ENCODE data around the gene ZFHX3. TPM values are rescaled to one million over a fixed set of nuclear protein-coding genes. Genes with fewer than 3 reads are reported as not detected.

ZFHX3 gene
- total and polyA plus RNA-seq, 2 donors (not counting 1 experiment from before 2014, with no cell fraction given): 0.54 to 6.6 TPM

DNA sequence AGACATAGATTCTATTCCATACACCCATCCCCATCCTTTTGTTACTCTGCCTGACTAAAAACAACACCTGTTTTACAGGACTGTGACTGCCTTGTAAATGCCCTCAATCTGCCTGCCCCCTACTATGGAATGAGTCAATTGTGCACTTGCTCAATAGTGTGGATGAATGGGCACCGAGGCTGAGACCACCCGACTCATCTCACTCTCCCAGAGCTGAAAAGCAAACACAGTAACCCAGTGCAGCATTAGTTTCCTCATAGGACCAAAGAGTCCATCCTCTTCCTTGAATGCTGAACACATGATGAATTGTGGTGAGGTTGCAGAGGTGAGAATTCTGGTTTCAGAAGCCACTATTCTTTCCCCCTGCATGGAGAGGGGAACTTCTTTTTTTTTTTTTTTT lies 233.7 kb downstream of the ZFHX3 start:
- TF ChIP-seq EZH2 (IDR thresholded peaks at IDR 0.05; ENCODE audit: borderline replicate concordance, insufficient read depth, low read depth, low read length, poor library complexity, severe bottlenecking): no peak
- TF ChIP-seq, protein P1, sequence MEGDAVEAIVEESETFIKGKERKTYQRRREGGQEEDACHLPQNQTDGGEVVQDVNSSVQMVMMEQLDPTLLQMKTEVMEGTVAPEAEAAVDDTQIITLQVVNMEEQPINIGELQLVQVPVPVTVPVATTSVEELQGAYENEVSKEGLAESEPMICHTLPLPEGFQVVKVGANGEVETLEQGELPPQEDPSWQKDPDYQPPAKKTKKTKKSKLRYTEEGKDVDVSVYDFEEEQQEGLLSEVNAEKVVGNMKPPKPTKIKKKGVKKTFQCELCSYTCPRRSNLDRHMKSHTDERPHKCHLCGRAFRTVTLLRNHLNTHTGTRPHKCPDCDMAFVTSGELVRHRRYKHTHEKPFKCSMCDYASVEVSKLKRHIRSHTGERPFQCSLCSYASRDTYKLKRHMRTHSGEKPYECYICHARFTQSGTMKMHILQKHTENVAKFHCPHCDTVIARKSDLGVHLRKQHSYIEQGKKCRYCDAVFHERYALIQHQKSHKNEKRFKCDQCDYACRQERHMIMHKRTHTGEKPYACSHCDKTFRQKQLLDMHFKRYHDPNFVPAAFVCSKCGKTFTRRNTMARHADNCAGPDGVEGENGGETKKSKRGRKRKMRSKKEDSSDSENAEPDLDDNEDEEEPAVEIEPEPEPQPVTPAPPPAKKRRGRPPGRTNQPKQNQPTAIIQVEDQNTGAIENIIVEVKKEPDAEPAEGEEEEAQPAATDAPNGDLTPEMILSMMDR (IDR thresholded peaks at IDR 0.05): no peak
- WGBS (ENCODE audit: insufficient coverage): no CpG with 5 or more reads among the region's 2 CpGs
- Histone ChIP-seq H3K27ac (ENCODE audit: low read length in 2 of 2) (no peak overlapping the region), H4K20me1 (ENCODE audit: control insufficient read depth, insufficient read depth, low read length, poor library complexity, severe bottlenecking) (no peaks in the 10 kb centered on the region), H2AFZ (ENCODE audit: insufficient read depth, low read depth, low read length, poor library complexity, severe bottlenecking) (no peak overlapping the region), H3K4me2 (replicated peaks; ENCODE audit: low read depth, low read length, poor library complexity, severe bottlenecking) (no peak overlapping the region), H3K9ac (ENCODE audit: low read length) (no peak overlapping the region), H3K9me3 (ENCODE audit: control extremely low read depth in 1 of 3, control insufficient read depth in 2 of 3, insufficient read depth in 1 of 3, low read length in 2 of 3) (no peaks in the 10 kb centered on the region), H3K4me3 (ENCODE audit: control extremely low read depth in 1 of 5, extremely low read depth in 1 of 5, insufficient read depth in 1 of 5, low read depth in 2 of 5, low read length in 4 of 5) (no peak overlapping the region), H3K4me1 (ENCODE audit: control insufficient read depth in 2 of 2, insufficient read depth in 2 of 2, low read length in 2 of 2) (no peaks in the 10 kb centered on the region), H3K27me3 (replicated peaks in 1 of 4; ENCODE audit: control extremely low read depth in 1 of 4, control insufficient read depth in 3 of 4, insufficient read depth in 4 of 4, low read length in 3 of 4) (no peaks in the 10 kb centered on the region), H3K36me3 (replicated peaks in 1 of 2; ENCODE audit: control extremely low read depth in 1 of 2, control insufficient read depth in 1 of 2, extremely low read depth in 1 of 2, insufficient read depth in 2 of 2, low read length in 1 of 2) (no peaks in the 10 kb centered on the region), H3K79me2 (ENCODE audit: control insufficient read depth, insufficient read depth, low read length) (no peaks in the 10 kb centered on the region)
- DNase-seq (no peak), ATAC-seq (ENCODE audit: low read depth) (no peak)
- ChIA-PET CTCF (interaction anchor here (0.9 kb wide), 1 partner anchor 18 kb away, joined by 3 read pairs; no protein-coding TSS in a partner anchor), POLR2A (no interaction called here)
- intact Hi-C loops (cut with micrococcal nuclease): no loop called here
- Mint-ChIP-seq H3K4me1 (no peaks in the 10 kb centered on the region), H3K4me3 (no peak overlapping the region), H3K27me3 (no peaks in the 10 kb centered on the region), H3K9me3 (ENCODE audit: insufficient read depth) (no peaks in the 10 kb centered on the region), H3K27ac (no peak overlapping the region)

DNA sequence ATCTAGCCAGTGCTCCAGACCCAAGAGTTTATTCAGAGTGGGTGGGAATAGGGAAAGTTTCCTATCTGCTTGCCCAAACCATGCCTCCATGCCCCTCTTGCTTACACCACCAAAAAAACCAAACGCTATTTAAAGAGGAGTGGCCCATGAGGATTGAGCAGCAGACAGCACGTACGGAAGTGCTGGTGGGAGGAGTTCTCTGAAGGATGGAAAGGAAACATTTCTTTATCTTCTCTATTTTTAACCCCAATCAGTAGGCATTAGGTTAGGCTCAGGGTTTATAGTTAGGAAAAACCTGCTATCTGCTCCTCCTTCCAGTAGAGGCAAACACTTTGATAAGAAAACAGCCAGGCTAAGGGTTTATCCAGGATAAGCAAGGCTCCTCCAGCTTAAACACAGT lies 235.3 kb downstream of the ZFHX3 start:
- Histone ChIP-seq H3K36me3 (replicated peaks in 1 of 2; ENCODE audit: control extremely low read depth in 1 of 2, control insufficient read depth in 1 of 2, extremely low read depth in 1 of 2, insufficient read depth in 2 of 2, low read length in 1 of 2) (no peaks in the 10 kb centered on the region), H4K20me1 (ENCODE audit: control insufficient read depth, insufficient read depth, low read length, poor library complexity, severe bottlenecking) (no peaks in the 10 kb centered on the region), H3K9ac (ENCODE audit: low read length) (no peak overlapping the region), H3K4me1 (ENCODE audit: control insufficient read depth in 2 of 2, insufficient read depth in 2 of 2, low read length in 2 of 2) (no peaks in the 10 kb centered on the region), H2AFZ (ENCODE audit: insufficient read depth, low read depth, low read length, poor library complexity, severe bottlenecking) (no peak overlapping the region), H3K4me2 (replicated peaks; ENCODE audit: low read depth, low read length, poor library complexity, severe bottlenecking) (no peak overlapping the region), H3K4me3 (ENCODE audit: control extremely low read depth in 1 of 5, extremely low read depth in 1 of 5, insufficient read depth in 1 of 5, low read depth in 2 of 5, low read length in 4 of 5) (no peak overlapping the region), H3K9me3 (ENCODE audit: control extremely low read depth in 1 of 3, control insufficient read depth in 2 of 3, insufficient read depth in 1 of 3, low read length in 2 of 3) (no peaks in the 10 kb centered on the region), H3K27ac (ENCODE audit: low read length in 2 of 2) (no peak overlapping the region), H3K79me2 (ENCODE audit: control insufficient read depth, insufficient read depth, low read length) (no peaks in the 10 kb centered on the region), H3K27me3 (replicated peaks in 1 of 4; ENCODE audit: control extremely low read depth in 1 of 4, control insufficient read depth in 3 of 4, insufficient read depth in 4 of 4, low read length in 3 of 4) (no peaks in the 10 kb centered on the region)
- Mint-ChIP-seq H3K27ac (no peak overlapping the region), H3K27me3 (no peaks in the 10 kb centered on the region), H3K4me1 (no peaks in the 10 kb centered on the region), H3K9me3 (ENCODE audit: insufficient read depth) (no peaks in the 10 kb centered on the region), H3K4me3 (no peak overlapping the region)
- no peak for DNase-seq
- ChIA-PET POLR2A (no interaction called here), CTCF (no interaction called here)
- TF ChIP-seq, protein P1 (IDR thresholded peaks at IDR 0.05): no peak
- TF ChIP-seq EZH2 (IDR thresholded peaks at IDR 0.05; ENCODE audit: borderline replicate concordance, insufficient read depth, low read depth, low read length, poor library complexity, severe bottlenecking): no peak
- intact Hi-C loops (cut with micrococcal nuclease): no loop called here
- WGBS (ENCODE audit: insufficient coverage): no CpG with 5 or more reads among the region's 3 CpGs
- ATAC-seq (ENCODE audit: low read depth): no peak

Data from B cell (primary cell).